Gastroesophageal sphincter (tissue), 4 donors: Measurements from ENCODE around the gene DNAAF8. TPM values are rescaled to one million over a fixed set of nuclear protein-coding genes. Genes with fewer than 3 reads are reported as not detected.

ENCODE experiments used
- ATAC-seq: fragments of 150-250 bp; one replicate; pipeline ENCODE4 v1.9.1; 2016; ENCODE audit warnings: mild to moderate bottlenecking, moderate library complexity
- H3K27ac ChIP-seq, 4 donors: fragments of 200-600 bp; sonication (generic) in 3 of 4; 1 replicate in 3 of 4; 2 replicates in 1 of 4; pipeline ENCODE4 v1.5.1; 2016 to 2019
- H3K27me3 ChIP-seq: fragments of 200-600 bp; sonication (generic); one replicate; pipeline ENCODE4 v1.5.1; 2019
- H3K36me3 ChIP-seq, 2 donors: fragments of 200-600 bp; sonication (generic); one replicate each; pipeline ENCODE4 v1.5.1; 2019; ENCODE audit warnings: control low read depth in 1 of 2
- H3K4me1 ChIP-seq, 3 donors: fragments of 200-600 bp; sonication (generic); 1 replicate in 2 of 3; 2 replicates in 1 of 3; pipeline ENCODE4 v1.5.1; 2016 to 2019; ENCODE audit warnings: control low read depth in 2 of 3
- H3K4me3 ChIP-seq, 2 donors: fragments of 200-600 bp; sonication (generic); one replicate each; pipeline ENCODE4 v1.5.1; 2019; ENCODE audit warnings: mild to moderate bottlenecking in 1 of 2, moderate library complexity in 1 of 2
- H3K9me3 ChIP-seq, 3 donors: fragments of 200-600 bp; sonication (generic); one replicate each; pipeline ENCODE4 v1.5.1; 2017 to 2019; ENCODE audit warnings: control low read depth in 2 of 3
- CTCF ChIP-seq, 4 experiments: fragments of 200-600 bp in 2 of 4; fragments of 450-650 bp in 2 of 4; sonication (generic) in 1 of 4; IDR thresholded peaks; one replicate each; pipeline ENCODE4 v1.5.1; 2017 to 2019; ENCODE audit warnings: antibody characterized with exemption in 4 of 4, mild to moderate bottlenecking in 2 of 4, moderate library complexity in 2 of 4
- EP300 ChIP-seq: sonication (generic); formaldehyde crosslinking; IDR thresholded peaks from one replicate; pipeline ENCODE4 v1.6.1; 2017; ENCODE audit warnings: antibody characterized with exemption, mild to moderate bottlenecking
- POLR2A ChIP-seq, 2 donors: fragments of 450-650 bp; IDR thresholded peaks; one replicate each; pipeline ENCODE4 v1.6.1; 2017; ENCODE audit warnings: antibody characterized with exemption in 2 of 2, mild to moderate bottlenecking in 2 of 2, moderate library complexity in 1 of 2
- POLR2AphosphoS5 ChIP-seq: sonication (generic); formaldehyde crosslinking; IDR thresholded peaks from one replicate; pipeline ENCODE4 v1.6.1; 2017; ENCODE audit warnings: antibody characterized with exemption
- WGBS, 2 donors: methylation state at CpG; one replicate each; pipeline ENCODE4 v1.1.5; 2018; ENCODE audit warnings: low coverage in 1 of 2; 5-methylcytosine and 5-hydroxymethylcytosine counted together
- total RNA-seq, 4 donors: library from RNA; depleted of rRNA; stranded (reverse); fragments of >200 nt; gene quantifications; one replicate each; pipeline ENCODE4 v1.1.0, GENCODE V29; 2016

Gene DNAAF8
- total RNA-seq, 4 donors from 2014 or later: 0.54 to 0.89 (median 0.65) TPM

DNA sequence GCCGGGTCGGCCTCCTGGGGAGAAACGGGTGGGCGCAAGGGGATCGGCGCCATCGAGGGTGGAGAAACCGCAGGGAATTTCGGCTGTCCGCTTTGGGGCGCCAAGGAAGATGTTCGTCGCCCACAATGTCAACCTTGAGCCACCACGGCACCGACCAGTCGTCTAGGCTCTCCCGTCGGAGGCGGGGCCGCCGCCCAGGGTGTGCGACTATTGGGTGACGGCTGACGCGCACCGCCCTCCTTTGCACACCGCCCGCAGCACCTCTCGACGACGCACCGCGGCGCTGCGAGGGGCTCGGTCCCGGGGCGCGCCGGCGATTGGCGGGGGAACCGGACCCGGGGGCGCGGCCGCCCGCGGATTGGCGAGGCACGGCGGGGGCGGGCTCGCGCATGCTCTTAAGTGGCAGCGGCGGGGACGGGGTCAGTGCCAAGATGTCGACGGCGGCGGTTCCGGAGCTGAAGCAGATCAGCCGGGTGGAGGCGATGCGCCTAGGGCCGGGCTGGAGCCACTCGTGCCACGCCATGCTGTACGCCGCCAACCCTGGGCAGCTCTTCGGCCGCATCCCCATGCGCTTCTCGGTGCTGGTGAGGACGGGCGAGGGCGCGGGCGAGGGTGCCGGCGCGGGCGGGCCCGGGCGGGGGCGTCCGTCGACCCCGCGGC, 40.9 kb upstream of the DNAAF8 start, which contains the start of gene NUDT16L1:
Gene NUDT16L1, plus strand, starts transcription at position 267 of the 660 bp plus-strand sequence. Its CDS starts 165 bp downstream, at position 432.
- ATAC-seq: peak; percentile 95
- Histone ChIP-seq H3K4me1 (peaks cover 0 to 45% (median 19%) of the 10 kb centered on the region in 3 donors), H3K9me3 (no peaks in the 10 kb centered on the region), H3K27ac (peak within 1 kb of the TSS; percentile 72 to 96 (median 86)), H3K36me3 (peaks cover 0 to 57% of the 10 kb centered on the region in 2 donors), H3K27me3 (no peaks in the 10 kb centered on the region), H3K4me3 (peak within 1 kb of the TSS; percentile 83 to 99)
- no CpG with 5 or more reads among the region's 91 CpGs for WGBS, 2 donors
- TF ChIP-seq CTCF (IDR thresholded peaks at IDR 0.05) (peak in 3 of 4 experiments; percentile 51 to 56 (median 52)), POLR2AphosphoS5 (peak; percentile 67), POLR2A (IDR thresholded peaks at IDR 0.05) (peak; percentile 63 to 66), EP300 (no peak)

DNA sequence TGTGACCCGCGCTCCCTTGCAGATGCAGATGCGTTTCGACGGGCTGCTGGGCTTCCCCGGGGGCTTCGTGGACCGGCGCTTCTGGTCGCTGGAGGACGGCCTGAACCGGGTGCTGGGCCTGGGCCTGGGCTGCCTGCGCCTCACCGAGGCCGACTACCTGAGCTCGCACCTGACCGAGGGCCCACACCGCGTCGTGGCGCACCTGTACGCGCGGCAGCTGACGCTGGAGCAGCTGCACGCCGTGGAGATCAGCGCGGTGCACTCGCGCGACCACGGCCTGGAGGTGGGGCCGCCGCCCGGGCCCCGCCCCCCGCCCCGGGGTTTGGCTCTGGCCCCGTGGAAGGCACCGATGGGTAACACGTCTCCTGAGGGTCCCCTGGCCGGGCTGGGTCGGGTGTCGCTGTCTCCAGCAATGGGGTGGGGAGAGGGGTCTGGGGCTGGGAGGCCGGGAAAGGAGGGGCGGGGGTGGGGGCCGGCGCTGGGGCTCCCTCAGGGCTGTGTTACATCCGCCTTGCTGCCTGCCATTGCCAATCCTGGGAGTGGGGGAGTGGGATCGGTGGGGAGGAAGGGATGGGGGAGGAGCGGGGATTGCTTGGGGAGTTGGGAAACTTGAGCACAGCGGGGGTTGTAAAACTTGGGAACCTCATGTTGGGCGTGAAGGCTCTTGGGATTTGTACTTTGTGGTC, 40.2 kb upstream of the DNAAF8 start:
- Histone ChIP-seq H3K27me3 (no peaks in the 10 kb centered on the region), H3K36me3 (peaks cover 0 to 57% of the 10 kb centered on the region in 2 donors), H3K4me1 (peaks cover 0 to 45% (median 19%) of the 10 kb centered on the region in 3 donors), H3K4me3 (peak overlapping the region; percentile 83 to 99), H3K9me3 (no peaks in the 10 kb centered on the region), H3K27ac (peak overlapping the region; percentile 72 to 96 (median 86))
- ATAC-seq: peak; percentile 19
- TF ChIP-seq POLR2AphosphoS5 (no peak), POLR2A (IDR thresholded peaks at IDR 0.05) (no peak), EP300 (no peak), CTCF (IDR thresholded peaks at IDR 0.05) (no peak)
- 0% methylated on average over 1 of the region's 54 CpGs; no CpG with 5 or more reads in 1 of the 2 donors for WGBS, 2 donors

DNA sequence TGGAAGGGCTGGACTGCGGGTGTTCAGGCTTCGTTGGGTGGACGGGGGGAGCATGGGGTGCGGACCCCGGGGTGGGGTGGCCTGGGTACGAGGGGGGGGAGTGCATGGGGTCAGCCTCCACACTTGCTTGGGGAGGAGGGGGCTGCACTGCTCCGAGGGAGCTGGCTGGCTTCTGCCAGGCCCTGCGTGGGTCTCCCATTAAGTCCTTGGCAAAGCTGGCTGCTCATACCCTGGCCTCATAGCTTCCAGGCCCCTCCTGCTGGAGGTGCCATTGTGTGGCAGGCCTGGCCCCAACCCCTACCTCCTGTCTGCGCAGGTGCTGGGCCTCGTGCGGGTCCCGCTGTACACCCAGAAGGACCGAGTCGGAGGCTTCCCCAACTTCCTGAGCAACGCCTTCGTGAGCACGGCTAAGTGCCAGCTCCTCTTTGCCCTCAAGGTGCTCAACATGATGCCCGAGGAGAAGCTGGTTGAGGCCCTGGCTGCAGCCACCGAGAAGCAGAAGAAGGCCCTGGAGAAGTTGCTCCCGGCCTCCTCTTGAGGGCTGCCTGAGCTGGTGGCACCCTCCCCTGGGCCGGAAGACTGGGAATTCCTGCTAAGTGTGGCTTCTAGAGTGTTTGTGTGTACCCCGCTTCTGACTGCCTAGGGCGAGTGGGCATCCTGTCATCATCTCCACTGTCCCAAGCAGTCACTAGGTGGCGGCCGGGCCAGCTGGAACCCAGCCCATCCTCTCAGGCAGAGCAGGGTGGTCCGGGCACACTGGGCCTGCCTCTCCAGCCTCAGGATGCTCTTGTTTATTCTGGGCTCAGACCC, 39.5 kb upstream of the DNAAF8 start:
- Histone ChIP-seq H3K4me1 (peaks cover 0 to 45% (median 19%) of the 10 kb centered on the region in 3 donors), H3K27me3 (no peaks in the 10 kb centered on the region), H3K36me3 (peaks cover 0 to 57% of the 10 kb centered on the region in 2 donors), H3K9me3 (no peaks in the 10 kb centered on the region), H3K27ac (peak overlapping the region in 3 of 4 donors; percentile 83 to 96 (median 90)), H3K4me3 (peak overlapping the region in 1 of 2 donors; percentile 99)
- WGBS, 2 donors: 0 to 20% methylated on average over 1 of the region's 26 CpGs
- ATAC-seq: no peak
- no peak for TF ChIP-seq POLR2AphosphoS5
- no peak for TF ChIP-seq POLR2A (IDR thresholded peaks at IDR 0.05)
- no peak for TF ChIP-seq CTCF (IDR thresholded peaks at IDR 0.05)
- TF ChIP-seq EP300: no peak

GRCh38 chr16:4695473-4696171, 38.7 kb upstream of the DNAAF8 start:
- WGBS, 2 donors: 0 to 42% methylated on average over 1 to 7 of the region's 12 CpGs
- no peak for TF ChIP-seq POLR2A (IDR thresholded peaks at IDR 0.05)
- TF ChIP-seq EP300: no peak
- no peaks in the 10 kb centered on the region for H3K27me3 ChIP-seq
- H3K9me3 ChIP-seq: no peaks in the 10 kb centered on the region
- peaks cover 0 to 58% of the 10 kb centered on the region in 2 donors for H3K36me3 ChIP-seq
- peak overlapping the region in 3 of 4 donors; percentile 83 to 96 (median 90) for H3K27ac ChIP-seq
- no peak for ATAC-seq
- H3K4me3 ChIP-seq: no peak overlapping the region
- peaks cover 0 to 45% (median 19%) of the 10 kb centered on the region in 3 donors for H3K4me1 ChIP-seq
